Stomach (tissue), 9 donors: Measurements from ENCODE around the gene GARS1. TPM values are rescaled to one million over a fixed set of nuclear protein-coding genes. Genes with fewer than 3 reads are reported as not detected.
"Not testable (repeated sequence)": the region's sequence is repeated elsewhere in the genome, so short reads cannot be mapped to it uniquely, and the experiment has no call there.

Experiments
- DNase-seq, 2 donors: peaks; one replicate each; pipeline versions ENCODE4 v3.0.0 to v3.0.0-alpha.2; 2013 to 2019
- H3K27ac ChIP-seq, 5 donors: fragments of 200-600 bp in 4 of 5; sonication (generic) in 4 of 5; one replicate each; pipeline ENCODE4 v1.5.1; 2013 to 2019; ENCODE audit warnings: mild to moderate bottlenecking in 1 of 5, moderate library complexity in 1 of 5
- H3K27me3 ChIP-seq, 3 donors: fragments of 200-600 bp; sonication (generic); one replicate each; pipeline ENCODE4 v1.5.1; 2017 to 2019; ENCODE audit warnings: mixed run types in 1 of 3
- H3K36me3 ChIP-seq, 4 donors: fragments of 200-600 bp; sonication (generic); 1 replicate in 3 of 4; 2 replicates in 1 of 4; pipeline ENCODE4 v1.5.1; 2016 to 2019
- H3K4me1 ChIP-seq, 4 donors: fragments of 200-600 bp; sonication (generic); one replicate each; pipeline ENCODE4 v1.5.1; 2016 to 2019
- H3K4me3 ChIP-seq, 4 donors: fragments of 200-600 bp; sonication (generic) in 3 of 4; one replicate each; pipeline ENCODE4 v1.5.1; 2016 to 2019; ENCODE audit warnings: mild to moderate bottlenecking in 1 of 4
- H3K9me3 ChIP-seq, 4 donors: fragments of 200-600 bp; sonication (generic); one replicate each; pipeline ENCODE4 v1.5.1; 2016 to 2019
- CTCF ChIP-seq, 7 experiments: fragments of 450-650 bp in 4 of 7; fragments of 200-600 bp in 3 of 7; sonication (generic) in 3 of 7; IDR thresholded peaks; one replicate each; pipeline ENCODE4 v1.5.1; 2016 to 2019; ENCODE audit warnings: antibody characterized with exemption in 7 of 7, control low read depth in 2 of 7, mild to moderate bottlenecking in 1 of 7
- EP300 ChIP-seq: sonication (generic); formaldehyde crosslinking; IDR thresholded peaks from one replicate; pipeline ENCODE4 v1.6.1; 2017; ENCODE audit warnings: antibody characterized with exemption
- POLR2A ChIP-seq, 4 donors: fragments of 450-650 bp; IDR thresholded peaks; one replicate each; pipeline ENCODE4 v1.6.1; 2016; ENCODE audit warnings: antibody characterized with exemption in 4 of 4, control low read depth in 2 of 4, mild to moderate bottlenecking in 1 of 4, moderate library complexity in 1 of 4
- POLR2AphosphoS5 ChIP-seq, 3 donors: sonication (generic); formaldehyde crosslinking; IDR thresholded peaks; one replicate each; pipeline ENCODE4 v1.6.1; 2016; ENCODE audit warnings: antibody characterized with exemption in 3 of 3
- WGBS, 5 donors: extraction: QIAGEN DNeasy Blood & Tissue Kit in 3 of 5; methylation state at CpG; one replicate each; pipeline versions ENCODE4 v1.1.5 to v1.1.7; 2013 to 2018; 5-methylcytosine and 5-hydroxymethylcytosine counted together
- intact Hi-C: fragments of 100-400 bp; cut with DNase I; formaldehyde crosslinking; loops from one replicate; pipeline ENCODE4 v1.15.1; 2023; ENCODE audit warnings: low total_unique reads
- polyA plus RNA-seq, 3 donors: library from polyadenylated mRNA; stranded (reverse); fragments of 200-250 nt; gene quantifications; one replicate each; pipeline ENCODE4 v1.2.3, GENCODE V29; 2013
- total RNA-seq, 5 donors: library from RNA; depleted of rRNA; stranded (reverse); fragments of >200 nt; gene quantifications; one replicate each; pipeline versions ENCODE4 v1.1.0 to v1.2.3, GENCODE V29; 2014 to 2016
- donor health status: healthy with polysubstance abuse.
- donor health status: Bipolar disorder and iron deficiency.
- donor health status: healthy.

GARS1 gene
- total and polyA plus RNA-seq, 8 donors: 37.5 to 124 (median 74.8) TPM

- no peaks in the 10 kb centered on the region for H3K27me3 ChIP-seq
- peaks cover 25 to 64% (median 64%) of the 10 kb centered on the region in 4 donors for H3K36me3 ChIP-seq
- H3K9me3 ChIP-seq: no peaks in the 10 kb centered on the region
- TF ChIP-seq CTCF (IDR thresholded peaks at IDR 0.05): no peak
- no peak for TF ChIP-seq POLR2A (IDR thresholded peaks at IDR 0.05)
- no peak for TF ChIP-seq EP300
- no peak for TF ChIP-seq POLR2AphosphoS5 (IDR thresholded peaks at IDR 0.05)
- no peaks in the 10 kb centered on the region for H3K4me1 ChIP-seq
- intact Hi-C loops: no loop called here
- DNase-seq: no peak
- H3K27ac ChIP-seq: no peak overlapping the region
- 75 to 84% (median 78%) methylated on average over 2 of the region's 2 CpGs for WGBS, 5 donors
- no peak overlapping the region for H3K4me3 ChIP-seq
Measured at GRCh38 chr7:30584415-30584814, 10.3 kb upstream of the GARS1 start.

DNA sequence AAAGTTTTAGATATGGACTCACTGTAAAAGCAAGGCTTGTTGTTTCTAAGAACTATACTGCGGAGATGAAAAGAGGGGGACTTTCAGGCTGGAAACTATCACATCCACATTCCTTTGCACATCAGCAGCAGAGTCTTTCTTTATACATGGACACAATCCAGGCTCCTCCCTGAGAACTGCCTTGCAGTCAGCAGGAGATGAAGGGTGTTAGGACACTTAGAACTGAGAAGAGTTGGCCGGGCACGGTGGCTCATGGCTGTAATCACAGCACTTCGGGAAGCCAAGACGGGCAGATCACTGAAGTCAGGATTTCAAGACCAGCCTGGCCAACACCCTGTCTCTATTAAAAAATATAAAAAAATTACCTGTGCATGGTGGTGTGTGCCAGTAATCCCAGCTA lies 9.7 kb upstream of the GARS1 start:
- Histone ChIP-seq H3K27me3 (no peaks in the 10 kb centered on the region), H3K4me3 (no peak overlapping the region), H3K36me3 (peaks cover 25 to 60% (median 59%) of the 10 kb centered on the region in 4 donors), H3K27ac (no peak overlapping the region), H3K9me3 (no peaks in the 10 kb centered on the region), H3K4me1 (no peaks in the 10 kb centered on the region)
- intact Hi-C loops: no loop called here
- 76 to 92% (median 85%) methylated on average over 5 of the region's 5 CpGs for WGBS, 5 donors
- DNase-seq: peak in 1 of 2 donors; percentile 3
- TF ChIP-seq POLR2AphosphoS5 (IDR thresholded peaks at IDR 0.05): no peak
- TF ChIP-seq EP300: no peak
- no peak for TF ChIP-seq CTCF (IDR thresholded peaks at IDR 0.05)
- no peak for TF ChIP-seq POLR2A (IDR thresholded peaks at IDR 0.05)

DNA sequence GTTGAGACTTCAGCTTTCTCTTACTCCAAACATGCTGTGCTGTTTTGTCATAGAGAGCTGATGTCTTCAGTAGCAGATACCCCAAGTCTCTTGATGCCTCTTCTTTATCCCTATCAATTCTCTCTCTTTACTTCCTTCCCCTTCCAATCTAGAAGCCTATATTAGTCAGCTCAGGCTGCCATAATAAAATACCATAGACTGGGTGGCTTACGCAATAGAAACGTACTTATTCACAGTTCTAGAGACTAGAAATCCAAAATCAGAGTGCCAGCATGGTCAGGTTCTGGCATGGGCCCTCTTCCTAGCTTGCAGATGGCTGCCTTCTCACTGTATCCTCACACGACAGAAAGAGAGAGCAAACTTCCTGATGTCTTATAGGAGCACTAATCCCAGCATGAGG lies 9.0 kb upstream of the GARS1 start:
- DNase-seq: no peak
- TF ChIP-seq POLR2AphosphoS5 (IDR thresholded peaks at IDR 0.05): no peak
- no peak for TF ChIP-seq CTCF (IDR thresholded peaks at IDR 0.05)
- no peak for TF ChIP-seq EP300
- TF ChIP-seq POLR2A (IDR thresholded peaks at IDR 0.05): no peak
- Histone ChIP-seq H3K27ac (no peak overlapping the region), H3K9me3 (no peaks in the 10 kb centered on the region), H3K4me3 (no peak overlapping the region), H3K4me1 (no peaks in the 10 kb centered on the region), H3K36me3 (peaks cover 24 to 54% (median 53%) of the 10 kb centered on the region in 4 donors), H3K27me3 (no peaks in the 10 kb centered on the region)
- intact Hi-C loops: no loop called here
- 85 to 93% (median 88%) methylated on average over 3 of the region's 3 CpGs for WGBS, 5 donors

DNA sequence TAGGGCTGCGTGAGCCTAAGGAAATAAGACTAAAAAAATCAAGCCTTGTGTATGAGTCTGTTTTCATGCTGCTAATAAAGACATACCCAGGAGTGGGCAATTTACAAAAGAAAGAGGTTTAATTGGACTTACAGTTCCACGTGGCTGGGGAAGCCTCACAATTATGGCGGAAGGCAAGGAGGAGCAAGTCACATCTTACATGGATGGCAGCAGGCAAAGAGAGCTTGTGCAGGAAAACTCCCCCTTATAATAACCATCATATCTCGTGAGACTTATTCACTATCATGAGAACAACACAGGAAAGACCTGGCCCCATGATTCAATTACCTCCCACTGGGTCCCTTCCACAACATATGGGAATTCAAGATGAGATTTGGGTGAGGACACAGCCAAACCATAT lies 7.1 kb upstream of the GARS1 start:
- H3K4me3 ChIP-seq, H3K27me3 ChIP-seq, intact Hi-C loops, DNase-seq, H3K27ac ChIP-seq, H3K9me3 ChIP-seq: not testable (repeated sequence)
- Histone ChIP-seq H3K4me1 (peaks cover 0 to 12% (median 6%) of the 10 kb centered on the region in 4 donors), H3K36me3 (peaks cover 16 to 37% (median 34%) of the 10 kb centered on the region in 4 donors)
- WGBS, 5 donors: 92 to 100% (median 95%) methylated on average over 4 of the region's 4 CpGs

DNA sequence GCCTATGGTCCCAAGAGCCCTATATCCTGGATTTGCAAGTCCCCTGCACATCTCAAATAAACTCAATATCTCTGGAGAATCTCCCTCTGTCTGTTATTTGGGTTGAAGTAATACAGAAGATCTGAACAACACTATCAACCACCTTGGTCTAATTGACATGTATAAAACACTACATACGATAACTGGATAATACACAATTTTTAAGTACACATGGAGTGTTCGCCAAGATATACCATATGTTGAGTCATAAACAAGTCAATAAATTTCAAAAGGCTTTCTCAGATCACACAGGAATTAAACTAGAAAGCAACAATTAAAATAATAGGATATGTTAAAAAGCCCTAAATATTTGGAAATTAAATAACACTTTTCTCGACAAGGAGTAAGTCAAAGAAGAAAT lies 5.6 kb upstream of the GARS1 start:
- intact Hi-C loops: no loop called here
- WGBS, 5 donors: 95 to 98% (median 95%) methylated on average over 3 of the region's 3 CpGs
- H3K4me1 ChIP-seq: peaks cover 6 to 26% (median 20%) of the 10 kb centered on the region in 4 donors
- peaks cover 11 to 22% (median 18%) of the 10 kb centered on the region in 4 donors for H3K36me3 ChIP-seq
- no peaks in the 10 kb centered on the region for H3K27me3 ChIP-seq
- no peaks in the 10 kb centered on the region for H3K9me3 ChIP-seq
- TF ChIP-seq EP300 (no peak), POLR2A (IDR thresholded peaks at IDR 0.05) (no peak), POLR2AphosphoS5 (IDR thresholded peaks at IDR 0.05) (no peak), CTCF (IDR thresholded peaks at IDR 0.05) (no peak)
- no peak for DNase-seq
- no peak overlapping the region for H3K4me3 ChIP-seq
- no peak overlapping the region for H3K27ac ChIP-seq
